GM21529 (cell line): ENCODE measurements around the gene FKBP7.
"Not testable (repeated sequence)": the region's sequence is repeated elsewhere in the genome, so short reads cannot be mapped to it uniquely, and the experiment has no call there.

Experiments
- ATAC-seq: cut with Tn5 transposase; IDR thresholded peaks from one replicate; pipeline ENCODE4 v1.9.1; 2021; ENCODE audit not compliant: unreplicated experiment

Gene FKBP7

GRCh38 chr2:178491612-178492011, 13.2 kb upstream of the FKBP7 start:
- no peak for ATAC-seq

DNA sequence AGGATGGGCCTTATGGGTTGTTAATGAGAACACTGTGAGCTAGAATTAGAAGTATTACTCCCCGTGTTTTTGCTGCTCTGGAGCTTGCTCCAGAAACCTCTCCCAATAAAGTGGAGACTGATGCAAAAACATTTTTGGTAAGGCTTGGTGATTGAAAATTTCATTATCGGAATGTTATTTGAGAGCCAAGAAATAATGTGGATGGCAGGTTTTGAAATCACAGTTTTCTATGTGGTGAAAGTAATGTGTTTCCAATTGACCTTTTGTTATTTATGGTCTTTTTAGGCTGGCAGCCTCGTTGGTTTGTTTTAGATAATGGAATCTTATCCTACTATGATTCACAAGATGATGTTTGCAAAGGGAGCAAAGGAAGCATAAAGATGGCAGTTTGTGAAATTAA, 7.0 kb upstream of the FKBP7 start:
- no peak for ATAC-seq

DNA sequence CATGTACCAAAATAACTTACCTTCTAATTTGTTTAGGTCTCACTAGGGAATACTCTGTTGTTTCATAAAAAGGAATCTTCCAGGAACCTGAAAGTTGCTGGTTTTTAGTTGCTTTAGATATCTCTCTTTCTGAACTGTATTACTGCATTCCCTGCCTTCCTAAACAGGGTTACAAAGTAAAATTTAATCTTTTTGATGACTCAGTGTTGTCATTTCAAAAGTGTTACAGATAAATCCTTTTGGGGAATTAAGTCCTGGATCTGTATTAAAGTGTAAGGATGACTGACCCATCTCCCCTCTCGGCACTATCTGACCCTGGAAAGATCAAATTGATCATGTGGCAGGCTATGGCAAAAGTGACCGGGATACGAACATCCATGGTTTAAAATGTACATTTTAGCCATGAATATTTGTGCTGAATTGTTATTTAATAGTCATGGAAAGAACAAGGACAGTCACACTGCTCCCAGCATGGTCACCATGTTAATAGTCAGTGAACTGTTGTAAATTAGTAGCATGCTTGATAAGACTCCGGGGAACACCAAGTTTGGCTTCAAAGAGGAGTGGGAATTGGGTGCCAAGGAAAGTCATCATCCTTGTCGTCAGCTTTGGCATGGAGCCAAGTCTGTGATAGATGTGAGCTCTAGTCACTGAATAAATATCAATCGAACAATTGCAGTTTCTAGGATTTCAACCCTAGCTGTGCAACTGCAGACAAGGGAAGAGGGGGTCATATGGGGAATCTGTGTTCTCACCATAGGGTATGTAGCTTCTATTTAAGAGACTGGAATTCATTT, 6.0 kb upstream of the FKBP7 start:
- ATAC-seq, result no peak

DNA sequence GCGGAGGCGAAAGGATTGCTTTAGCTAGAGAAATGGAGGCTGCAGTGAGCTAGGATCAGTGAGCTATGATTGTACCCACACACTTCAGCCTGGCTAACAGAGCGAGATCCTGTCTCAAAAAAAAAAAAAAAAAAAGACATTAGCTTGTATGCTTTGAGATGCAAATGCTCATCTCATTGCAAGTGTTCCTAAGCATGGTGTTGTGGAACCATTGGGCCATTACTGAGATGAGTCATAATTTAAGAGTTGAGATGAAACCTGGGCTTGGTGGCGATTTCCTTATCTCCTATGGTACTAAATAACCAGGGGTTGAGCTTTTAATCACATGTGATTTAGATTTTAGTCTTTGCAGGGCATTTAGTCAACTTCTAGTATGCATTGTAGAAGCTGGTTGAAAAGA, 4.0 kb upstream of the FKBP7 start:
- peak; percentile 27 for ATAC-seq

GRCh38 chr2:178480227-178481181, 2.1 kb upstream of the FKBP7 start, which contains the start of gene PLEKHA3:
PLEKHA3 (plus strand) TSS chr2:178480457; CDS start chr2:178480870, 413 bp downstream.
- ATAC-seq, result peak; percentile 67

DNA sequence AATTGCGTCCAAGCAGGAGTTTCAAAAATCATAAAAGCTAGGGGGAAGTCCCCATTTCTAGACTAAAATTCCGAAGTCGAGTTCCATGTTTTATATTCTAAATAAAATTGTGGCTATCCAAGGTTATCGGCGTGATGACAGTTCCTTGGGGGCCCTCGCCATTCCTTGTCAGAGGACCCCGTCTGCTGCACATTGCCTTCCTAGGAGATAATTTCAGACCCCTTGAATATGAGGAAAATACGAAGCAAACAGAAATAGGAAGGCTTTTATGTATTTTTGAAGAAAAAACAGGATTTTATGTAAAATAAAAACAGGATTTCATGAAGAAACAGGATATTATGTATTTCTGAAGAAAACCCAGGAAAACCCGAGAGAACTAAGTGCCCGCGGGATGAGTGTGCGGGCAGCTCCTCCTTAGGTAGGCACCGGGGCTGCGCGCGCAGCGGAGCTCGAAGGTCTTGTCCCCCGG, 1.4 kb upstream of the FKBP7 start:
- no peak for ATAC-seq

DNA sequence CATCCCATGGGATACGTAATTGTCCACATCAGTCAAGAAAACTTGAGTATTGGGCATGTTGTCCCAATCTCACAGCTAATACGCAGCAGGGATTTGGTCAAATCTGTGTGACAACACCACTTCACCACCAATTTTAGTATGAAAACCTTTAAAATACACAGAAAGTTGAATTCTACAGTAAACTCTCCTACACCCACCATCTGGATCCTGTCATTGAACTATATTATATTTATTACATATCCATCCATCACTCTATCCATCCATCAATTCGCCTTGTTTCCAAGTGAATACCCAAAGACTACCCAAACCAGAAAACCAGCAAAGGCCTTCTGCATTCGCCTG, 846 bp upstream of the FKBP7 start:
- no peak for ATAC-seq

GRCh38 chr2:178478130-178478438, 316 bp downstream of the FKBP7 start:
- ATAC-seq, result no peak

GRCh38 chr2:178477443-178478129, 814 bp downstream of the FKBP7 start:
- no peak for ATAC-seq

GRCh38 chr2:178476477-178476876, 1.9 kb downstream of the FKBP7 start:
- no peak for ATAC-seq

DNA sequence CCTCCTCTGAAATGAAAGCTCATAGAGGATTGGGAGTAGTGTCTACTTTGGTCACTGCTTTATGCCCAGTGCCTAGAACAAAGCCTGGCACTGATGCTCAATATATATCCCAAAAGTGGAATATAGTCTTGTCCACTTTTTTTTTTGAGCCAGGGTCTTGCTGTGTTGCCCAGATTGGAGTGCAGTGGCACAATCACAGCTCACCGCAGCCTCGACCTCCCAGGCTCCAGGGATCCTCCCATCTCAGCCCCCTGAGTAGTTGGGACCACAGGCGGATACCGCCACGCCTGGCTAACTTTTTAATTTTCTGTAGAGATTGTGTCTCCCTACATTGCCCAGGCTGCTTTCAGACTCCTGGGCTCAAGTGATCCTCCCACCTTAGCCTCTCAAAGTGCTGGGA, 3.8 kb downstream of the FKBP7 start:
- no peak for ATAC-seq

DNA sequence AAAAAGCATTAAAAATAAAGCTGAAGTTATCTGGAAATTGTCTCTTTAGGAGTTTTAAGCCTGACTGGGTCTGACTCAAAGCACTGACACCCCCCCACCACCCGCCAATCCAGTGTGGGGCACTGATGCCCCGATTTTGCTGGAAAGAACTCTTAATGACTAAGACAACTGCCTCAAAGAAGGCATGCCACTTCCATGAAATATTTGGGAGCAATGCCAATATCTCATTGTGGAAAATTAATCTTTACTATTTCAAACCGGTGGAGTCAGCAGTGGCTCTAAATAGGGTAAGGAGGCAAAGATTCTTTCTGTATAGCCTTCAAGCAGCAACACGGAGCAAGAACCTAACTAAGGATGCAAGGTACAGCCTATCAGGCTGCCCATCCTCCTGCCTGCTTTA, 4.5 kb downstream of the FKBP7 start:
- no peak for ATAC-seq

GRCh38 chr2:178473373-178473772, 5.0 kb downstream of the FKBP7 start:
- no peak for ATAC-seq

- not testable (repeated sequence) for ATAC-seq
These were observed 7.1 kb downstream of the FKBP7 start for GRCh38 chr2:178471313-178471712.

DNA sequence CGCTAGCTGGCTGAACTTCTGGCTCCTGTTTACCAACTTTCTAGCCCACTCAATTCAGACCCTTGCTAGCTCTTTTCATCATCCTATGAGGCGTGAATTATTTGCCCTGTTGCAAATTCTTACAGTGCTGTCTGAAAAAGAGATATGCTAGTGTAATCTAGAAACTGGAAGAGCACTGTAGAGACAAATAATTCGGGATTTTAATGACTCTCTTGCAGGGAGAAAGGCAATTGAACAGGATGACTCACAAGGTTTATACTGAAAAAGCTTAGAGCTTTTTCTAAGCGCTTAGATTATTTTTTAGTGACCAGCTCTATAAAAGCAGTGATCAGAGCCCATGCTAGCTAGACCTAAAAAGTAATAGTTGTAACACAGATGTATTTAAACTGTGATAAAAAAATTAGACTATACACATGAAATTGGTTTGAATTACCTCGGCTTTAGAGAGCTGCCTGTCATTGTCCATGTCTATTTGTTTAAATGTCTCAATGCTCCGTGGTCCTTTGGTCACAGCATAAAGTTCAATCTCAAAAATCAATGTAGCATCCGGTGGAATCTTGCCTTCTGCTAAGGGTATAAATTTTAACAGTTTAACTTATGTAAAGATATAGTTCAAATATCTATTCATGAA, 9.1 kb downstream of the FKBP7 start:
- ATAC-seq, result no peak

- no peak for ATAC-seq
These were observed 21.0 kb downstream of the FKBP7 start for GRCh38 chr2:178457390-178457886.

- no peak for ATAC-seq
These were observed 22.5 kb downstream of the FKBP7 start for GRCh38 chr2:178455947-178456346.

- ATAC-seq, result no peak
These were observed 25.5 kb downstream of the FKBP7 start for GRCh38 chr2:178452870-178453269.

DNA sequence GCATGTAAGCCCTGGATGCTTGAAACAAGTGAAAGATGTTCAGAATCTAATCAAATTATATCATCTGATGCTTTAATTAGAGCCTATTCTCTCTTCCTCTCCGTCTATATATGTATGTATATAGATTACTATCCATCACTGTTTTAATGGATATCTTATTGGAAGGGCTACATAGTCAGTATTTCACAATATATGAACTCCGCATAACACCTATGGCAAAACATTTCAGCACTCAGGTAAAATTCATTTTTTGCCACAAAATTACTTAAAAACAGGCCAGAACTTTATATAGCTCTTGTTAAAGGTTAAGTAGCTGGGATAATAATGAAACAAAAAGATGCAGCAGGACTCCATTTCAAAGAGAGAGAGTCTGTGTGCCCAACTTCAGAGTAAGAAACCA, 26.1 kb downstream of the FKBP7 start:
- no peak for ATAC-seq

DNA sequence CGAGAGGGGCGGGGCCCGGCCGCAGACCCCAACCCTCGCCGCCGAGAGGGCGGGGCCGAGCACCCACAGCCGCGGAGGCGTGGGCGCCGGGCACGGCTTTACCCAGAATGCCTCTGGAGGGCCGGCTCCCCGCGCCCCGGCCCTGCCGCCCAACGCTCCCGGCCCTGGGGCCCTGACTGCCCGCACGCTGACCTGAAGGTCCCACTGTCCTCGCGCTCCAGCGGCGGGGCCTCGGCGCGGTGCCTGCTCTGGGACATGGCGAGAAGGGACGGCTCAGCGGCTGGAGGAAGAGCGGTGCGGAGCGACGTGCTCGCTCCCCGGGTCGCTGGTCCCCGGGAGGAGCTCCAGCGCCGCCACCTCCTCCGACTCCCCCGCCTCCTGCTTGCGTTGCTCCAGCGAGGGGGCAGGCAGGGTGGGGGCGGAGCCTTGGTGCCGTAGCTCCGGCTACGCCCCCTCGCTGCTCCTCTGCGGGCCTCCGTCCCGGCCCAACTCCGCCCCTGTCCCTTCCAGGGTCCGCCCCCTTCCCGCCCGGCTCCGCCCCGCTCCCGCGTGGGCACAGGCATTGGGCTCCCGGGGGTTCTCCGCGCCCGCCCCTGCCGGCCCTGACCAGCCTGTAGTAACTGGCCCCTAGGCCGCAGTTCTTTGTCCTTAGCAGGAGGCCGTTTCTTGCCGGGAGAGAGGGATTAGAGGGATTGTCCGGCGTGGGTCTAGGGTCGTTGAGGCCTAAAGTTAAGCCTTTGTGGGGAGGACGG, 27.4 kb downstream of the FKBP7 start, which contains the start of the genes PJVK and PRKRA:
Gene PJVK, plus strand, starts transcription at position 605 of the 752 bp plus-strand sequence. CDS start 2,032 bp downstream, outside the sequence.
Gene PRKRA, minus strand, starts transcription at position 402 of the 752 bp plus-strand sequence. Its CDS starts 145 bp downstream, at position 257.
- ATAC-seq, result peak; percentile 76
